ENCODE data around the gene SPTLC3.

Gene SPTLC3

GRCh38 chr20:13098720-13099355, 90.1 kb downstream of the SPTLC3 start:
- DNase-seq (ENCODE audit: low read depth) = no peak

DNA sequence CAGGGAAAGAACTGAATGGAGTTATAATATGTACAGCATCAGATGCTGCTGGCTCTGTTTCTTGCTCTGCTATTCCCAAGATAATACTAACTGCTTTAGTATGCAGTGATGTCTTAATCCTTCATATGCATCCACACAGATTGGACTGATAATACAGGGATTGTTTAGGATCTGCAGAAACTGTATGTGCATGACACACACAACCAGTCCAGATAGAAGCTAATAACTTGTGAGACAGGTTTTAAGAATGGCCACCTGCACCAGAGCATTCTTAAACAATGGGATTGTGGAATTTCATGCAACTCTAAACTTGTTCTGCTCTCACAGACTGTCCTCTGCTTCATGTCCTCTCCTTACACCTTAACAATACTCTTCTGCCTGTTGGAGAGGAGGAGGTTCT, 90.9 kb downstream of the SPTLC3 start:
- no peak for DNase-seq (ENCODE audit: low read depth)

DNA sequence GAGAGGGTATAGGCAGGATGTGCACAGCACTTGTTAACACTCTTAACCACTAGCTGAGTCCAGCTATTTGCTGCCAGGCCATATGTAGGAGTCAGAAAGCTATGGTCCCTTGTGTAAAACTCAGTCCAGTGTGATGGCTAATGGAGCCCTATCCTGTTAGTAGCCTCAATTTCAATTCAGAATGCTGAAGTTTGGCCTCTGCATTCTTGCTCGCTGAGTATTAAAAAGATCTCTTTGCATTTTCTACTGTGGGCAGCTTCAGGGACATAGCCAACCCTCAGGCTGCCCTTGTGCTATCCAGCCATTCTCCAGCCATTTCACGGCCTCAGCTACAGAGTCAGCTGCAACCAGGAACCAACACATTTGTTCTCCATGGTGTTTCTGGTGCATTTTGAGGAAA, 92.5 kb downstream of the SPTLC3 start:
- DNase-seq (ENCODE audit: low read depth) = no peak

- DNase-seq (ENCODE audit: low read depth) = no peak
Measured at GRCh38 chr20:13101706-13102105, 92.9 kb downstream of the SPTLC3 start.

- DNase-seq (ENCODE audit: low read depth) = no peak
Measured at GRCh38 chr20:13102237-13102636, 93.5 kb downstream of the SPTLC3 start.

DNA sequence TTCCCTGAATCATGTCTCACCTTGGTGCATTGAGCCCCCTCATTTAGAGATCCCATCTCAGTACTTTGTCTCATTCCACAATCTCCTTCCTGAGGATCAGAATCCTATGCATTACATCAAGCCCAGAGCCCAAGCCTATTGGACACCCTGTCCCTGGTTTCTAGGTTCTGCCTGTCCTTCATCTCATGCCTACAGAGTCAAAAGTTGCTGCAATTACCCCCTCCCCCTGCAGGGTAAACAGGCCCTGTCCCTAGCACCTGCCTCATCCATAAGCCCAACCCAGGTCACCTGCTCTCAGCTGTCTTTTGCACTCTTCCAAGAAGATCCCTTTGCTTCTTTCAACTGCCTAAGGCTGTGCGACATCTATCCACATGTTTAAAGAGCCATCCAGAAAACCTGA, 93.9 kb downstream of the SPTLC3 start:
- DNase-seq (ENCODE audit: low read depth) = no peak

- no peak for DNase-seq (ENCODE audit: low read depth)
Measured at GRCh38 chr20:13105039-13105438, 96.3 kb downstream of the SPTLC3 start.

DNA sequence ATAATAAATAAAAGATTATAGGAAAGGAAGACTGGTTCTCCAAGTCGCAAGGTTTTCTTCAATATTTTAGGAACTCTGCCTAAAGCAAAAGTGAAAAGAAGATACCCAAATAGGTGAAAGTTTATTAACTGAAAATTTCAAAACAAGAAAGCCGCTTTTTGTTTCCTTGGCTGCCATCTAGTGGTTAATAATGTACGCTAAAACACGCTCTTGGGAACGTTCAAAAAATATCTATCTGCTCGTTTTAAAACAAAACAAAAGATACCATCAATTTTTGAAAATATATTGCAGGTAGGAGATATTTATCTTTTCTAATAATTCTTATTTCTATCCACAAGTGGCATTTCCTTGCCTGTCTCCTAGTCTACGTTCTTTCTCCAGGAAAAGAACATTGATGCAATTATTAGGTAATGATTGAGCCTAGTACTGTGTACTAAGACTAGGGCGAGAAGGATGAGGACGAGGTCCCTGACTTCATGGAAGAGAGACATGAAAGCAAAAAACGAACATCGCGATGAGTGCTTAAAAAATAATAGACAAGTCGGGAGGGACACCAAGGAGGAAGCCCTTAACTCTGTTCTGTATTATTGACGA, 97.2 kb downstream of the SPTLC3 start:
- DNase-seq (ENCODE audit: low read depth) = no peak

GRCh38 chr20:13109658-13110057, 100.9 kb downstream of the SPTLC3 start:
- no peak for DNase-seq (ENCODE audit: low read depth)

DNA sequence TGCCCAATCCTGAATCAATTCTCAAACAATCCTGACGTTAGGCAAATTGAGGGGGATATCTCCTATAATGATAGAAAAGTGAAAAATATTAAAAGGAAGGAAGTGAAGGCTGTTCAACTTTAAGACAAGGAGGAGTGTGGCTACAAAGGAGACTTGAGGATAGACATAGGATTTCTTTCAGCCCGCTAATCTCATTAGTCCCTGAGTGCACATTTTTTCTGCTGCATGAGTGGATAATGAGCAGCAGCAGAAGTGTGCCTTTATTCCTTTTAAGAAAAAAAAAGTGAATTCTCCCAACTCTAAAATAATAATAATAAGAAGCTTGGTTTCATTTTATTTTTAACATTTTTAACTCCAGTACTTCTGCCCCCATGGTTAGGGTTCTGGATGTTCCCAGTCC, 102.0 kb downstream of the SPTLC3 start:
- no peak for DNase-seq (ENCODE audit: low read depth)

- no peak for DNase-seq (ENCODE audit: low read depth)
Measured at GRCh38 chr20:13111249-13111911, 102.6 kb downstream of the SPTLC3 start.

GRCh38 chr20:13113731-13114130, 105.0 kb downstream of the SPTLC3 start:
- DNase-seq (ENCODE audit: low read depth) = no peak

DNA sequence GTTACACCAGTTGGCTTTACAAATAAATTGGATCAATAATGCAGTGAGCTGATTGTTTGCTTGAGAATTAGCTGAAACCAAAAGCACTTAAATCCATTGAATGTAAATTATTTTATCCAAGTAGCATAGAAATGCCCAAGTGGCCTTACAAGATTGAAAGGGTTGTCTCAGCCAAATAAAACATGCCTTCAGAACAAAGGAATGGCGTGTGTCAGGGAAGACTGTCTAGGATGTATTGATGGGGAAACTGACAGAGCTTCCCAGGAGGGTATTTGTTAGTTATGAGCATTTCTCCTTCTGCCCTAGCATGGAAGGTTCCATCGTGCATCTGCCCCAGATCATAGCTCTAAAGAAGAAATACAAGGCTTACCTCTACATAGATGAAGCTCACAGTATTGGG, 108.4 kb downstream of the SPTLC3 start:
- DNase-seq (ENCODE audit: low read depth) = no peak

DNA sequence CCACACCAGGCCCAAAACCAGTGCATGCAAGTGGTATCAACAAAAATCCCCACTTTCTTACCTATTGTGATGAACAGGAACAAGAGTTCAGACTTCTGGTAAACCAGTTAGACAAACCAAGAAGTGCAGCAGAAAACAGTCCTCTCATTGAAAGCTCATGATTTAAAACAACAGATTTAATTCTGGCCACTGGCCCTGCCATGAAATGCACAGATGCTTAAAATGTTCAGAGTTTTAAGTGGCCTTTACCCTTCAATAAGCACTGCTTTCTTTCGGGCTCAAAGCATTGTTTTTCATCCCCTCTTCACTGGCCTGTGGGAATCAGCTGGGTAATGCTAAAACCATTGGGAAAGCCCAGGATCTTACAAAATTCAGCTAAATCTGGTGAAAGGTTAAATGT, 109.9 kb downstream of the SPTLC3 start:
- DNase-seq (ENCODE audit: low read depth) = no peak

GRCh38 chr20:13119583-13119982, 110.8 kb downstream of the SPTLC3 start:
- peak; percentile 24 for DNase-seq (ENCODE audit: low read depth)

DNA sequence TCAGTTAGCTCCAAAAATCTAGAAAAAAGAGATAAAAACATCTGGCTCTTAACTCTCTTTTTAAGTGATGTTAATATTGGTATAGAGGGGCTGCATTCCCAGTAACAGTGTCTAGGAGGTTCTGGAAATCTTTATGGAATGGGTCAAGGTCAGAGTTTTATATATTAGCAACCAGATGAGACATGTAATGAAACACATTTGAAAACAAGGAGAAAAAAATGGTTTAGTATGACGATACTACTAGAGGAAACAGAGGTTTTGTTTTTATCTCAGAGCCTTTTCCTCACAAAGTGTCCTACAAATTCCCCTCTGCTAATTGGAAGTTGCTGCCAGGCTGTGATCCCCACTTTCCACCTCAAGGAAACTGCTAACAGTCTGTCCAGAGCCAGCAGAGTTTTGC, 111.7 kb downstream of the SPTLC3 start:
- DNase-seq (ENCODE audit: low read depth) = no peak

GRCh38 chr20:13121840-13122515, 113.2 kb downstream of the SPTLC3 start:
- DNase-seq (ENCODE audit: low read depth) = no peak

DNA sequence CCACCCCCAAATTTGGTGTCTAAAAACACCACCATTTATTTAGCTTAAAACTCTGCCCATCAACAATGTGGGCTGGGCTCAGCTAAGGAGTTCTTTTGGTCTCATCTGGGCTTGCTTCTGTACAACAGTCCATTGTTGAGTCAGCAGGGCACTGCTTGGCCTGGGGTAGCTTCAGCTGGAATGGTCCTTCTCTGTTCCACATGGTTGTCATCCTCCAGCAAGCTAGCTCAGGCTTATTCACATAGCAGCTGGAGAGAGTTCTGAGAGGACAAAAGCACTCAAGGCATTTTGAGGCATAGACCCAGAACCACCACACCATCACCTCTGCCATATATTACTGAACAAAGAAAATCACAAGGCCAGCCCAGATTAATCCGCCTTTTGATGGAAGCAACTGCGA, 116.7 kb downstream of the SPTLC3 start:
- no peak for DNase-seq (ENCODE audit: low read depth)

GRCh38 chr20:13128173-13128572, 119.4 kb downstream of the SPTLC3 start:
- DNase-seq (ENCODE audit: low read depth) = no peak

DNA sequence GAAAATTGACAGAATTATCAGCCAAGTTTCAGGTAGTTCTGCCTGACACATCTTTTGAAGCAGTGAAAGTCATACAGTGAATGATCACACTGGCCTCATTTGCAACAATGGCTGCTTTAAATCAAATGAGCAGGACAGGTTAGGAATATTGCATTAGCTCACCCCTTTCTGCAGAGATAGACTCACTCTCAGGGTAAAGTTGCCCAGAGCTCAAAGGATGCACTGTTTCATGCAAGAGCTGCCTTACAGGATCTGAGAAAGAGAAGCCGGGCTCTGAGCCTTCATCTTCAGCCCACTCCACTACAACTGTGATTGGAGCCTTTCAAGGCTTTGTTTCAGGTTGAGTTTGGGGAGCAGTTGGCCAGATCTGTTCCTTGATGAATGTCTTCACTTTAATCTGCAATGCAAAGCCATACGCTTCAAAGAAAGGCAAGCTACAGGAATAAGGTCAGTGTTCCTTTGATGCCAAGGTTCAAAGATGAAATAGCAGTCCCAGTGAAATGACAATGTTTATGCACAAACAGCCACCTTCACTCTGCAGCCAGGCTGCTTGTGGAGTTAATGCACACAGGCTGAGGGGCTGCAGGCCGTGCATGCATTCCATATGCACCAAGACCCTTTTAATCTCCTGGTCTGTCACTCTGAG, 121.4 kb downstream of the SPTLC3 start:
- DNase-seq (ENCODE audit: low read depth) = no peak

DNA sequence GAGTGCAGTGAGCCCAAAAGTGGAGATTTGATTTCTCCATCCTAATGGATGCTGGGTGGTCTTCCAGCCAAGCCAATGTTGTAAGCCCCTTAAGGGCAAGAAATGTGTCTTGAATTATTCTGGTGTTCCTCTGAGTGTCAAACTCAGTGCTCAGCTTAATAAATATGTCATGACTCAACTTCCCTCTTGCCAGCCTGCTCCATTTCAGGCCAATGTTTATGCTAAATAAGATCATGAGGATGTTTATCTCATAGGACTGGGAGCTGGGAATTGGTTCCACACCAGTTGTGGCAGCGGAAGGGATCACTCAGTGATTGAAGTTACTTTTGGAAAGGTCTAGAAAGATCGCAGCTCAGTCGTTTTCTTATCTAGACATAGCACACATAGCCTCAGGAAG, 121.9 kb downstream of the SPTLC3 start:
- no peak for DNase-seq (ENCODE audit: low read depth)

- no peak for DNase-seq (ENCODE audit: low read depth)
Measured at GRCh38 chr20:13131688-13132087, 122.9 kb downstream of the SPTLC3 start.
